ENCODE data around the gene SLC9A5. TPM values are rescaled to one million over a fixed set of nuclear protein-coding genes. Genes with fewer than 3 reads are reported as not detected.

Gene SLC9A5
- total RNA-seq, 1 experiment from 2014 or later, result 5.6 TPM

- ChIA-PET RAD21 (ENCODE audit: low non-redundant PET in 1 of 2, low total read pairs in 2 of 2, uncharacterized antibody in 2 of 2, unreplicated experiment in 2 of 2) (no interaction called here), CTCF (interaction anchor here (0.6 to 2.5 kb wide), 3 partner anchors 8 to 30 kb away, joined by 5 to 10 read pairs (median 9); no protein-coding TSS in a partner anchor), POLR2A (interaction anchor here (0.8 to 1.4 kb wide), 3 partner anchors 8 to 16 kb away, joined by 3 to 5 read pairs (median 3); no protein-coding TSS in a partner anchor)
- Histone ChIP-seq H3K79me2 (ENCODE audit: insufficient read depth, low read length) (peaks cover 18% of the 10 kb centered on the region), H3K9me2 (ENCODE audit: insufficient read depth) (no peaks in the 10 kb centered on the region), H3K36me3 (ENCODE audit: control insufficient read depth in 1 of 2, insufficient read depth in 2 of 2, low read length in 2 of 2) (peaks cover 18 to 37% of the 10 kb centered on the region in 2 experiments; a peak in 3 of 4 replicates), H3K4me1 (ENCODE audit: control insufficient read depth in 1 of 2, insufficient read depth in 2 of 2, low read length in 2 of 2) (peaks cover 6 to 18% of the 10 kb centered on the region in 2 experiments; a peak in 3 of 4 replicates), H3K9ac (ENCODE audit: low read length) (peak overlapping the region; percentile 80), H3K4me2 (ENCODE audit: low read length) (peak overlapping the region; percentile 88), H3K27ac (ENCODE audit: low read depth, low read length) (no peak overlapping the region), H4K20me1 (ENCODE audit: insufficient read depth) (no peaks in the 10 kb centered on the region), H3K4me3 (replicated peaks in 1 of 2; ENCODE audit: low read depth in 1 of 2, low read length in 2 of 2) (peak overlapping the region; percentile 80 to 88), H3K27me3 (ENCODE audit: insufficient read depth, low read length) (no peaks in the 10 kb centered on the region), H2AFZ (ENCODE audit: low read depth, low read length, poor library complexity, severe bottlenecking) (no peak overlapping the region), H3K9me3 (ENCODE audit: control insufficient read depth in 1 of 2, insufficient read depth in 1 of 2, low read depth in 1 of 2, low read length in 2 of 2) (no peaks in the 10 kb centered on the region)
- intact Hi-C loops (cut with micrococcal nuclease), result no loop called here
- BruUV-seq (replicated peaks), result no TSS peak
- DNase-seq (ENCODE audit: low read depth, low spot score) (no peak), ATAC-seq (no peak)
- no peak for TF ChIP-seq CTCF (IDR thresholded peaks at IDR 0.05 in 2 of 3, conservative IDR thresholded peaks at IDR 0.05 in 1 of 3; ENCODE audit: borderline replicate concordance in 1 of 3, insufficient read depth in 1 of 3, low read depth in 2 of 3, low read length in 2 of 3)
These were observed 20.6 kb upstream of the SLC9A5 start for GRCh38 chr16:67228034-67228785.

DNA sequence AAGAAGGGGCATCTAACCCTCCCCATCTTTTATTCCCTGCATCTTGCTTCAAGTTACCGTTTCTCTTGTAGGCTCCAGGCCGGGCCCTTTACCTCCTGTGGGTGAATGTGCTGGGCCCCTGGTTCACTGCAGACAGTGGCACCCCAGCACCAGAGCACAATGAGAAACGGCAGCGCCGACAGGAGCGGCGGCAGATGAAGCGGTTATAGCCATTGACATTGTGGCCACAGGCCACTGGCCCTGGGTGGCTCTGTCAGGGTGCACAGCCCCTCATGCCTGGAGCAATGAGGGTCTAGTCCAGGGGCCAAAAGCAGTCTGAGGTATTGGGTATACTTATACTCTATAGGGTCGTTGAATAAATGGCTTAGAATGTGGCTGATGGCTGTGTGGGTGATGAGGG lies 19.9 kb upstream of the SLC9A5 start:
- Histone ChIP-seq H4K20me1 (ENCODE audit: insufficient read depth) (no peaks in the 10 kb centered on the region), H3K79me2 (ENCODE audit: insufficient read depth, low read length) (peaks cover 18% of the 10 kb centered on the region), H3K36me3 (ENCODE audit: control insufficient read depth in 1 of 2, insufficient read depth in 2 of 2, low read length in 2 of 2) (peaks cover 20 to 41% of the 10 kb centered on the region in 2 experiments; a peak in 3 of 4 replicates), H3K27me3 (ENCODE audit: insufficient read depth, low read length) (no peaks in the 10 kb centered on the region), H3K27ac (ENCODE audit: low read depth, low read length) (no peak overlapping the region), H3K4me1 (ENCODE audit: control insufficient read depth in 1 of 2, insufficient read depth in 2 of 2, low read length in 2 of 2) (peaks cover 6 to 18% of the 10 kb centered on the region in 2 experiments; a peak in 3 of 4 replicates), H3K9me3 (ENCODE audit: control insufficient read depth in 1 of 2, insufficient read depth in 1 of 2, low read depth in 1 of 2, low read length in 2 of 2) (no peaks in the 10 kb centered on the region), H3K9ac (ENCODE audit: low read length) (no peak overlapping the region), H3K9me2 (ENCODE audit: insufficient read depth) (no peaks in the 10 kb centered on the region), H2AFZ (ENCODE audit: low read depth, low read length, poor library complexity, severe bottlenecking) (no peak overlapping the region), H3K4me2 (ENCODE audit: low read length) (no peak overlapping the region), H3K4me3 (replicated peaks in 1 of 2; ENCODE audit: low read depth in 1 of 2, low read length in 2 of 2) (no peak overlapping the region)
- ChIA-PET POLR2A (interaction anchor here (1.2 kb wide), 1 partner anchor 16 kb away, joined by 3 read pairs; no protein-coding TSS in a partner anchor), RAD21 (ENCODE audit: low non-redundant PET in 1 of 2, low total read pairs in 2 of 2, uncharacterized antibody in 2 of 2, unreplicated experiment in 2 of 2) (no interaction called here), CTCF (no interaction called here)
- DNase-seq (ENCODE audit: low read depth, low spot score) (no peak), ATAC-seq (no peak)
- intact Hi-C loops (cut with micrococcal nuclease), result no loop called here
- BruUV-seq (replicated peaks), result no TSS peak
- no peak for TF ChIP-seq CEBPB (IDR thresholded peaks at IDR 0.05; ENCODE audit: low read depth)
- TF ChIP-seq ZFX (IDR thresholded peaks at IDR 0.05), result no peak
- no peak for TF ChIP-seq SRF (IDR thresholded peaks at IDR 0.05; ENCODE audit: low read depth)
- TF ChIP-seq, protein P1, sequence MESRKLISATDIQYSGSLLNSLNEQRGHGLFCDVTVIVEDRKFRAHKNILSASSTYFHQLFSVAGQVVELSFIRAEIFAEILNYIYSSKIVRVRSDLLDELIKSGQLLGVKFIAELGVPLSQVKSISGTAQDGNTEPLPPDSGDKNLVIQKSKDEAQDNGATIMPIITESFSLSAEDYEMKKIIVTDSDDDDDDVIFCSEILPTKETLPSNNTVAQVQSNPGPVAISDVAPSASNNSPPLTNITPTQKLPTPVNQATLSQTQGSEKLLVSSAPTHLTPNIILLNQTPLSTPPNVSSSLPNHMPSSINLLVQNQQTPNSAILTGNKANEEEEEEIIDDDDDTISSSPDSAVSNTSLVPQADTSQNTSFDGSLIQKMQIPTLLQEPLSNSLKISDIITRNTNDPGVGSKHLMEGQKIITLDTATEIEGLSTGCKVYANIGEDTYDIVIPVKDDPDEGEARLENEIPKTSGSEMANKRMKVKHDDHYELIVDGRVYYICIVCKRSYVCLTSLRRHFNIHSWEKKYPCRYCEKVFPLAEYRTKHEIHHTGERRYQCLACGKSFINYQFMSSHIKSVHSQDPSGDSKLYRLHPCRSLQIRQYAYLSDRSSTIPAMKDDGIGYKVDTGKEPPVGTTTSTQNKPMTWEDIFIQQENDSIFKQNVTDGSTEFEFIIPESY (IDR thresholded peaks at IDR 0.05; ENCODE audit: extremely low read depth, insufficient replicate concordance, low read length), result no peak
- no peak for TF ChIP-seq SP1 (IDR thresholded peaks at IDR 0.05; ENCODE audit: low read depth)
- no peak for TF ChIP-seq CTCF (IDR thresholded peaks at IDR 0.05 in 2 of 3, conservative IDR thresholded peaks at IDR 0.05 in 1 of 3; ENCODE audit: borderline replicate concordance in 1 of 3, insufficient read depth in 1 of 3, low read depth in 2 of 3, low read length in 2 of 3)
- no peak for TF ChIP-seq YY1 (IDR thresholded peaks at IDR 0.05; ENCODE audit: extremely low read depth, insufficient replicate concordance, low read depth, low read length)

All from HCT116 (cell line).